OCI-LY3 (cell line): ENCODE measurements around the gene FGF2.
A peak's percentile ranks its signal among the peaks of the same experiment; 100 is the strongest.

Experiments used
- H2AFZ ChIP-seq: fragments of 200-600, 300-600 bp; shearing (Covaris generic); 2 replicates; pipeline ENCODE4 v1.6.0; 2014; ENCODE audit warnings: antibody characterized with exemption, low read depth, low read length
- H3K27ac ChIP-seq: fragments of 200-600, 300-600 bp; sonication (generic); 2 replicates; pipeline ENCODE4 v1.5.1; 2014; ENCODE audit warnings: mild to moderate bottlenecking, low read length, moderate library complexity, mixed read lengths
- H3K27me3 ChIP-seq: fragments of 200-600, 300-600 bp; sonication (generic); 2 replicates; pipeline ENCODE4 v1.6.1; 2014; ENCODE audit warnings: low read depth, low read length, mixed read lengths
- H3K36me3 ChIP-seq: fragments of 200-600, 300-600 bp; sonication (generic); replicated peaks from 2 replicates; pipeline ENCODE3; 2014; ENCODE audit warnings: low read depth, low read length, mixed read lengths
- H3K4me1 ChIP-seq: fragments of 300-600, 200-600 bp; sonication (generic); 2 replicates; pipeline ENCODE4 v1.6.1; 2014; ENCODE audit warnings: low read length, mixed read lengths
- H3K4me2 ChIP-seq: fragments of 200-600, 300-600 bp; sonication (generic); 2 replicates; pipeline ENCODE4 v1.6.1; 2014; ENCODE audit warnings: low read length, mixed read lengths
- H3K4me3 ChIP-seq: fragments of 300-600, 200-600 bp; sonication (generic); 2 replicates; pipeline ENCODE4 v1.5.1; 2014; ENCODE audit warnings: antibody characterized with exemption, mild to moderate bottlenecking, low read length, moderate library complexity
- H3K79me2 ChIP-seq: fragments of 300-600, 200-600 bp; shearing (Covaris generic); 2 replicates; pipeline ENCODE4 v1.6.1; 2014; ENCODE audit warnings: mild to moderate bottlenecking, low read length, mixed read lengths
- H3K9ac ChIP-seq: fragments of 300-600, 200-600 bp; shearing (Covaris generic); 2 replicates; pipeline ENCODE4 v1.6.0; 2014; ENCODE audit warnings: mild to moderate bottlenecking, low read length, moderate library complexity
- H3K9me3 ChIP-seq: fragments of 200-600, 300-600 bp; shearing (Covaris generic); 2 replicates; pipeline ENCODE4 v1.6.1; 2014; ENCODE audit warnings: low read length, mixed read lengths; ENCODE audit not compliant: insufficient read depth
- H4K20me1 ChIP-seq: fragments of 200-600, 300-600 bp; sonication (generic); 2 replicates; pipeline ENCODE4 v1.6.1; 2016; ENCODE audit warnings: low read length, mixed read lengths; ENCODE audit not compliant: insufficient read depth
- CTCF ChIP-seq: fragments of 200-600, 300-600 bp; sonication (generic); IDR thresholded peaks from 2 replicates; pipeline ENCODE4 v1.5.1; 2014; ENCODE audit warnings: antibody characterized with exemption, low read length, low read depth
- EZH2phosphoT487 ChIP-seq: fragments of 200-600 bp; shearing (Covaris generic); IDR thresholded peaks from 2 replicates; pipeline ENCODE4 v1.6.1; 2018; ENCODE audit warnings: antibody characterized with exemption, mixed run types, low read depth

The FGF2 gene

GRCh38 chr4:122882857-122883735 lies 56.5 kb downstream of the FGF2 start:
- Histone ChIP-seq H4K20me1 (no peaks in the 10 kb centered on the region), H3K4me3 (no peak overlapping the region), H2AFZ (no peak overlapping the region), H3K27me3 (no peaks in the 10 kb centered on the region), H3K4me1 (peaks cover 17% of the 10 kb centered on the region), H3K27ac (no peak overlapping the region), H3K79me2 (no peaks in the 10 kb centered on the region), H3K4me2 (no peak overlapping the region), H3K9me3 (no peaks in the 10 kb centered on the region), H3K9ac (no peak overlapping the region), H3K36me3 (peaks cover 27% of the 10 kb centered on the region)
- TF ChIP-seq CTCF (no peak), EZH2phosphoT487 (no peak)

GRCh38 chr4:122884499-122884898 lies 57.9 kb downstream of the FGF2 start:
- Histone ChIP-seq H3K4me3 (no peak overlapping the region), H3K4me1 (peaks cover 5% of the 10 kb centered on the region), H4K20me1 (no peaks in the 10 kb centered on the region), H3K27ac (no peak overlapping the region), H3K9me3 (no peaks in the 10 kb centered on the region), H2AFZ (no peak overlapping the region), H3K79me2 (no peaks in the 10 kb centered on the region), H3K36me3 (peaks cover 19% of the 10 kb centered on the region), H3K27me3 (no peaks in the 10 kb centered on the region), H3K4me2 (no peak overlapping the region), H3K9ac (no peak overlapping the region)
- no peak for TF ChIP-seq CTCF
- TF ChIP-seq EZH2phosphoT487, result no peak

GRCh38 chr4:122889726-122890125 lies 63.1 kb downstream of the FGF2 start:
- no peaks in the 10 kb centered on the region for H3K79me2 ChIP-seq
- H3K27ac ChIP-seq, result no peak overlapping the region; the same call in 1 of the 2 replicates
- H3K4me2 ChIP-seq, result peak overlapping the region; percentile 50
- H3K9ac ChIP-seq, result no peak overlapping the region
- TF ChIP-seq CTCF (no peak), EZH2phosphoT487 (no peak)
- peaks cover 10% of the 10 kb centered on the region for H3K4me1 ChIP-seq
- peaks cover 4% of the 10 kb centered on the region for H3K36me3 ChIP-seq
- H2AFZ ChIP-seq, result no peak overlapping the region
- H3K4me3 ChIP-seq, result no peak overlapping the region
- H3K9me3 ChIP-seq, result no peaks in the 10 kb centered on the region
- no peaks in the 10 kb centered on the region for H3K27me3 ChIP-seq
- H4K20me1 ChIP-seq, result no peaks in the 10 kb centered on the region

- Histone ChIP-seq H4K20me1 (no peaks in the 10 kb centered on the region), H2AFZ (no peak overlapping the region), H3K36me3 (peaks cover 4% of the 10 kb centered on the region), H3K79me2 (no peaks in the 10 kb centered on the region), H3K27me3 (no peaks in the 10 kb centered on the region), H3K4me3 (no peak overlapping the region), H3K27ac (no peak overlapping the region; the same call in 1 of the 2 replicates), H3K4me1 (peaks cover 10% of the 10 kb centered on the region), H3K9me3 (no peaks in the 10 kb centered on the region), H3K4me2 (peak overlapping the region; percentile 50), H3K9ac (no peak overlapping the region)
- TF ChIP-seq CTCF (no peak), EZH2phosphoT487 (no peak)
Measured at GRCh38 chr4:122890147-122890795, 63.6 kb downstream of the FGF2 start.
